MM.1S (cell line): ENCODE measurements around the gene DBF4B.

ENCODE experiments used
- DNase-seq: peaks from one replicate; pipeline ENCODE4 v3.0.0-alpha.2; 2015
- H2AFZ ChIP-seq: fragments of 300-600 bp; sonication (generic); 2 replicates; pipeline ENCODE4 v1.6.0; 2016; ENCODE audit warnings: antibody characterized with exemption, low read length
- H3F3A ChIP-seq: fragments of 300-600 bp; sonication (generic); 2 replicates; pipeline ENCODE4 v1.6.1; 2016; ENCODE audit warnings: mild to moderate bottlenecking, antibody characterized with exemption, low read length, moderate library complexity, mixed read lengths; ENCODE audit not compliant: insufficient read depth
- H3K27ac ChIP-seq: fragments of 300-600 bp; sonication (generic); 2 replicates; pipeline ENCODE4 v1.5.1; 2016; ENCODE audit warnings: mild to moderate bottlenecking, low read length
- H3K27me3 ChIP-seq: fragments of 300-600 bp; sonication (generic); replicated peaks from 2 replicates; pipeline ENCODE4 v1.6.0; 2016; ENCODE audit warnings: low read length; ENCODE audit not compliant: insufficient read depth
- H3K36me3 ChIP-seq: fragments of 300-600 bp; sonication (generic); replicated peaks from 2 replicates; pipeline ENCODE4 v1.6.1; 2016; ENCODE audit warnings: mild to moderate bottlenecking, low read length, mixed read lengths; ENCODE audit not compliant: insufficient read depth
- H3K4me1 ChIP-seq: fragments of 300-600 bp; sonication (generic); 2 replicates; pipeline ENCODE4 v1.6.1; 2016; ENCODE audit warnings: low read length, mixed read lengths
- H3K4me2 ChIP-seq: fragments of 300-600 bp; sonication (generic); 2 replicates; pipeline ENCODE4 v1.6.0; 2016; ENCODE audit warnings: low read depth, low read length
- H3K4me3 ChIP-seq: fragments of 300-600 bp; sonication (generic); 2 replicates; pipeline ENCODE4 v1.5.1; 2016; ENCODE audit warnings: low read length, mixed read lengths
- H3K79me2 ChIP-seq: fragments of 300-600 bp; sonication (generic); 2 replicates; pipeline ENCODE4 v1.6.1; 2016; ENCODE audit warnings: mixed run types, low read length, mixed read lengths
- H3K9ac ChIP-seq: fragments of 300-600 bp; sonication (generic); 2 replicates; pipeline ENCODE4 v1.6.1; 2016; ENCODE audit warnings: low read length, mixed read lengths
- H3K9me2 ChIP-seq: fragments of 300-600 bp; sonication (generic); replicated peaks from 2 replicates; pipeline ENCODE4 v1.6.1; 2016; ENCODE audit warnings: mild to moderate bottlenecking, low read length, mixed read lengths; ENCODE audit not compliant: insufficient read depth
- H3K9me3 ChIP-seq: fragments of 300-600 bp; sonication (generic); replicated peaks from 2 replicates; pipeline ENCODE4 v1.6.1; 2016; ENCODE audit warnings: mild to moderate bottlenecking, low read length, mixed read lengths; ENCODE audit not compliant: insufficient read depth
- H4K20me1 ChIP-seq: fragments of 300-600 bp; sonication (generic); 2 replicates; pipeline ENCODE4 v1.6.1; 2016; ENCODE audit warnings: mild to moderate bottlenecking, low read length, moderate library complexity, mixed read lengths; ENCODE audit not compliant: insufficient read depth
- CTCF ChIP-seq: fragments of 300-600 bp; sonication (generic); IDR thresholded peaks from 2 replicates; pipeline ENCODE4 v1.5.1; 2016; ENCODE audit warnings: antibody characterized with exemption, low read length, mixed read lengths
- EZH2 ChIP-seq: fragments of 300-600 bp; sonication (generic); optimal IDR thresholded peaks from 2 replicates; pipeline ENCODE3; 2017; ENCODE audit warnings: low read depth, mild to moderate bottlenecking, antibody characterized with exemption, low read length, mixed read lengths
- EZH2phosphoT487 ChIP-seq: fragments of 300-600 bp; sonication (generic); IDR thresholded peaks from 2 replicates; pipeline ENCODE4 v1.6.1; 2018; ENCODE audit warnings: antibody characterized with exemption, low read length

DBF4B gene

GRCh38 chr17:44777394-44778348 lies 69.2 kb downstream of the DBF4B start:
- H4K20me1 ChIP-seq: no peaks in the 10 kb centered on the region
- H3K36me3 ChIP-seq: no peaks in the 10 kb centered on the region
- H3K27me3 ChIP-seq: no peaks in the 10 kb centered on the region
- H3K9ac ChIP-seq: no peak overlapping the region
- H3K9me2 ChIP-seq: no peaks in the 10 kb centered on the region
- peaks cover 6% of the 10 kb centered on the region; the same call in 1 of the 2 replicates for H3K4me1 ChIP-seq
- TF ChIP-seq CTCF (no peak), EZH2phosphoT487 (no peak), EZH2 (no peak)
- H3K9me3 ChIP-seq: no peaks in the 10 kb centered on the region
- H3K27ac ChIP-seq: no peak overlapping the region
- H3K4me3 ChIP-seq: no peak overlapping the region
- no peak for DNase-seq
- H3K4me2 ChIP-seq: no peak overlapping the region
- peaks cover 5% of the 10 kb centered on the region for H3F3A ChIP-seq
- H3K79me2 ChIP-seq: no peaks in the 10 kb centered on the region
- no peak overlapping the region for H2AFZ ChIP-seq

GRCh38 chr17:44778656-44779210 lies 70.3 kb downstream of the DBF4B start:
- no peak for TF ChIP-seq EZH2phosphoT487
- no peak for TF ChIP-seq CTCF
- no peak for TF ChIP-seq EZH2
- H3K4me3 ChIP-seq: peak overlapping the region; percentile 73
- H3F3A ChIP-seq: peaks cover 5% of the 10 kb centered on the region
- no peaks in the 10 kb centered on the region for H3K36me3 ChIP-seq
- no peak overlapping the region for H3K27ac ChIP-seq
- no peaks in the 10 kb centered on the region for H4K20me1 ChIP-seq
- H3K79me2 ChIP-seq: no peaks in the 10 kb centered on the region
- peak overlapping the region; percentile 98 for H2AFZ ChIP-seq
- DNase-seq: no peak
- H3K9ac ChIP-seq: peak overlapping the region; percentile 67; the same call in 1 of the 2 replicates
- no peaks in the 10 kb centered on the region for H3K27me3 ChIP-seq
- no peaks in the 10 kb centered on the region for H3K9me2 ChIP-seq
- H3K9me3 ChIP-seq: no peaks in the 10 kb centered on the region
- peak overlapping the region; percentile 91; the same call in 1 of the 2 replicates for H3K4me2 ChIP-seq
- H3K4me1 ChIP-seq: peaks cover 6% of the 10 kb centered on the region; the same call in 1 of the 2 replicates

GRCh38 chr17:44779211-44780025 lies 71.0 kb downstream of the DBF4B start:
- peak overlapping the region; percentile 67; the same call in 1 of the 2 replicates for H3K9ac ChIP-seq
- peak overlapping the region; percentile 73 for H3K4me3 ChIP-seq
- H4K20me1 ChIP-seq: no peaks in the 10 kb centered on the region
- H3K36me3 ChIP-seq: no peaks in the 10 kb centered on the region
- TF ChIP-seq EZH2: no peak
- peak; percentile 95 for TF ChIP-seq CTCF
- no peak for TF ChIP-seq EZH2phosphoT487
- no peaks in the 10 kb centered on the region for H3K27me3 ChIP-seq
- peaks cover 5% of the 10 kb centered on the region for H3F3A ChIP-seq
- H3K4me2 ChIP-seq: peak overlapping the region; percentile 91
- H3K4me1 ChIP-seq: peaks cover 6% of the 10 kb centered on the region; the same call in 1 of the 2 replicates
- H3K9me2 ChIP-seq: no peaks in the 10 kb centered on the region
- H3K27ac ChIP-seq: no peak overlapping the region
- DNase-seq: peak; percentile 74
- peak overlapping the region; percentile 98 for H2AFZ ChIP-seq
- no peaks in the 10 kb centered on the region for H3K9me3 ChIP-seq
- no peaks in the 10 kb centered on the region for H3K79me2 ChIP-seq
